ENCODE results near the gene DDX49.

DNA sequence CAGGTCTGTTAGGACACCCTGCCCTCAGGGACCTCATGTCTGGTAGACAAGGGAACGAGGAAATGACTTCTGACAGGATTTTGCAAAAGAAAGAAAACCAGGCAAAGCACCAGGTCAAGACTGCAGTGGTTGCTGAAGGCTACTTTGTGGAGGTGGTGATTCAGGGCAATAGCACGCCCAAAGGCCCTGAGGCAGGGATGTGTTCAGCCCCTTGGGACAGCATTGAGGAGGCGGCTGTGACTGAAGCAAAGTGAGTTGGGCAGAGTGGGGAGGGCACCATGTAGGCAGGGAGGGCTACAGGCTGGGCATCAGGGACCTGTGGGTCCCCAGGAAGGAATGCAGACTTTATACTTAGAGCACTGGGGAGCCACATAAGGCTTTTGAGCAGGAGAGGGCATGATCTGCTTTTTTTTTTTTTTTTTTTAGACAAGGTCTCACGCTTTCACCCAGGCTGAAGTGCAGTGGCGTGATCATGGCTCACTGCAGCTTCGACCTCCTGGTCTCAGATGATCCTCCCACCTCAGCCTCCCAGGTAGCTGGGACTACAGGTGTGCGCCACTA is 32.3 kb downstream of the DDX49 start:
- TF ChIP-seq, protein P1, sequence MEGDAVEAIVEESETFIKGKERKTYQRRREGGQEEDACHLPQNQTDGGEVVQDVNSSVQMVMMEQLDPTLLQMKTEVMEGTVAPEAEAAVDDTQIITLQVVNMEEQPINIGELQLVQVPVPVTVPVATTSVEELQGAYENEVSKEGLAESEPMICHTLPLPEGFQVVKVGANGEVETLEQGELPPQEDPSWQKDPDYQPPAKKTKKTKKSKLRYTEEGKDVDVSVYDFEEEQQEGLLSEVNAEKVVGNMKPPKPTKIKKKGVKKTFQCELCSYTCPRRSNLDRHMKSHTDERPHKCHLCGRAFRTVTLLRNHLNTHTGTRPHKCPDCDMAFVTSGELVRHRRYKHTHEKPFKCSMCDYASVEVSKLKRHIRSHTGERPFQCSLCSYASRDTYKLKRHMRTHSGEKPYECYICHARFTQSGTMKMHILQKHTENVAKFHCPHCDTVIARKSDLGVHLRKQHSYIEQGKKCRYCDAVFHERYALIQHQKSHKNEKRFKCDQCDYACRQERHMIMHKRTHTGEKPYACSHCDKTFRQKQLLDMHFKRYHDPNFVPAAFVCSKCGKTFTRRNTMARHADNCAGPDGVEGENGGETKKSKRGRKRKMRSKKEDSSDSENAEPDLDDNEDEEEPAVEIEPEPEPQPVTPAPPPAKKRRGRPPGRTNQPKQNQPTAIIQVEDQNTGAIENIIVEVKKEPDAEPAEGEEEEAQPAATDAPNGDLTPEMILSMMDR (IDR thresholded peaks at IDR 0.05) = no peak
- TF ChIP-seq EZH2 (IDR thresholded peaks at IDR 0.05; ENCODE audit: borderline replicate concordance, insufficient read depth, low read depth, low read length, poor library complexity, severe bottlenecking) = no peak
